ENCODE results near the gene RNF11.
"Not testable (repeated sequence)": the region's sequence is repeated elsewhere in the genome, so short reads cannot be mapped to it uniquely, and the experiment has no call there.

The RNF11 gene

DNA sequence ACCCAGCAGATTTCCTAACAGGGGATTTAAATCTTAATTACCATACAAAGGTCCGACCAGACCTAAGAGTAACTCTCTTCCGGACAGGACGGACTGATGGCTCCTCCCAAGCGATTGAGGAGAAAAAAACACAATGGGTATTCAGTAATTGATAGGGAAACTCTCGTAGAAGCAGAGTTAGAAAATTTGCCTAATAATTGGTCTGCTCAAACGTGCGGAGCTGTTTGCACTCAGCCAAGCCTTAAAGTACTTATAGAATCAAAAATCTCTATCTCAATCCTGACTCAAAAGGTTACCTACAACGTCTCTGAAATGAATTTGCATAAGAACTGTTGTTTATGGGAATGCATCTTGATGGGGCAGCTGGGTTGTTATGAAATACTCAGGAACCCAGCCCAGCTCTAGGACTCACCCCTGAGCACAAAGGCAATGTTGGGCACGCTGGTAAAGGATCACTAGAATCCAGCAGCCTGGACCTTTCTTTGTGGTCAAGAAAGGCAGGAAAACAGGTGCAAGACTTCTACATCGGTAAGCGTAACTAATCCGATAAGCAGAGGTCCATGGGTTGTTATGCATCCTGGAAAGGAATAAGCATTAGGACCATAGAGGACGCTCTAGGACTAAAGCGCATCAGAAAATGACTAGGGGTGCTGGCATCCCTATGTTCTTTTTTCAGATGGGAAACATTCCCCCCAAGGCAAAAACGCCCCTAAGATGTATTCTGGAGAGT, 8.7 kb upstream of the RNF11 start:
- not testable (repeated sequence) for DNase-seq (ENCODE audit: low read depth in 2 of 3, low spot score in 2 of 3)

DNA sequence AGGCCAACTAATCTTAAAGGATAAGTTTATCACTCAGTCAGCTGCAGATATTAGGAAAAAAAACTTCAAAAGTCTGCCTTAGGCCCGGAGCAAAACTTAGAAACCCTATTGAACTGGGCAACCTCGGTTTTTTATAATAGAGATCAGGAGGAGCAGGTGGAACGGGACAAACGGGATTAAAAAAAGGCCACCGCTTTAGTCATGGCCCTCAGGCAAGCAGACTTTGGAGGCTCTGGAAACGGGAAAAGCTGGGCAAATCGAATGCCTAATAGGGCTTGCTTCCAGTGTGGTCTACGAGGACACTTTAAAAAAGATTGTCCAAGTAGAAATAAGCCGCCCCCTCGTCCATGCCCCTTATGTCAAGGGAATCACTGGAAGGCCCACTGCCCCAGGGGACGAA, 7.6 kb upstream of the RNF11 start:
- DNase-seq (ENCODE audit: low read depth in 2 of 3, low spot score in 2 of 3), result not testable (repeated sequence)

DNA sequence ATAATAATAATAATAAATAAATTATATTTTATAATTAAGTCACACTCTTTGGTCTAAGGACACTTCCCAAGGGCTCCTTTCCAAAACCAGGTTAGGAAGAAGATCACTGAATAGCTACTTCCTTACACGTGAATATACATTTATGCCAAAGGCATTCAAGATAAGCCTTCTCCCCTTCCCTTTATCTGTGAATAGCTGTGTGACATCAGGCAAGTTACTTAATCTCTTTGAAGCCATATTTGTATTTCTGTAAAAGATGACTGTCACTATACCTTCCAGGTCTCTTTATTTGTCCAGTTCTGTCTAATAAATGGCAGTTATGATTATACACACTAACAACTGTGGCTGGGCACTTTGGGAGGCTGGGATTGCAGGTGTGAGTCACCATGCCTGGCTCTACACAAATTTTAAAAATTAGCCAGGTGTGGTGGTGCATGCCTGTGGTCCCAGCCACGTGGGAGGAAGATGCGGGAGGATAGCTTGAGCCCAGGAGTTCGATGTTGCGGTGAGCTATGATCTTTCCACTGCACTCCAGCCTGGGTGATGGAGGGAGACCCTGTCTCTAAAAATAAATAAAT, 5.5 kb upstream of the RNF11 start:
- no peak for DNase-seq (ENCODE audit: low read depth in 2 of 3, low spot score in 2 of 3)

DNA sequence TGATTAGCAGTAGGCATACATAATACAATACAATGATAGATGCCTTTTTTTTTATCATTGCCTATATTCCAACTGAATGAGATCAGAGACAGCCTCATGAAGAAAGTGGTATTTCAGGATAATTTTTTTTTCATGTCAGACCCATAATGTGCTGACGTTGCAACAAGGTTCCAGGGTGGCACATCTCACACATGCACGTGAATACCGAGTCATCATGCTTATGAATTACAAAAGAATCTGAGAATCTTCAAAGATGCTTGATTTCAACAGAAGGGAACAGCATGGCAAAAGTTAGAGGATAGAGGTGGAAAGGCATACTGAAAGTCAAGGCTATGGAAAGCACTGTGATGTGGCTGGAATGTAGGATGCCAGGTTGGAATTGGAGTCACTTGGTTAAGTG, 5.0 kb upstream of the RNF11 start:
- DNase-seq (ENCODE audit: low read depth in 2 of 3, low spot score in 2 of 3), result no peak

DNA sequence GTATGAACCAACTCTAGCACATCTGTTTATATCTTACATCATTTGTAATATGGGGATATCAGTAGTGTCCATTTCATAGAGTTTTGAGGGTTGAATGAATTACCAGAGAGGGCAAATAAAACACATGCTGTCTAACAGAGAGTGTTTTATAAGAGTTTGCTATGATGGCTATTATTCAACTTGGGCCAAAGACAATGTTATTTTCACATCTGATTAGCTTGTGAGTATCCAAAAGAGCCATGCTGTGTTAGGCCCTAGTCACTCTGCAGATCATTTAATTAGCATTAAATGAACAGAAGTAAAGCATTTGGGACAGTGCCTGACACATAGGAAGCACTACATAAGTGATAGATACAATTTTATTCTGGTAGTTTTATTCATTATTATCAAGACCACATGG, 4.2 kb upstream of the RNF11 start:
- no peak for DNase-seq (ENCODE audit: low read depth in 2 of 3, low spot score in 2 of 3)

DNA sequence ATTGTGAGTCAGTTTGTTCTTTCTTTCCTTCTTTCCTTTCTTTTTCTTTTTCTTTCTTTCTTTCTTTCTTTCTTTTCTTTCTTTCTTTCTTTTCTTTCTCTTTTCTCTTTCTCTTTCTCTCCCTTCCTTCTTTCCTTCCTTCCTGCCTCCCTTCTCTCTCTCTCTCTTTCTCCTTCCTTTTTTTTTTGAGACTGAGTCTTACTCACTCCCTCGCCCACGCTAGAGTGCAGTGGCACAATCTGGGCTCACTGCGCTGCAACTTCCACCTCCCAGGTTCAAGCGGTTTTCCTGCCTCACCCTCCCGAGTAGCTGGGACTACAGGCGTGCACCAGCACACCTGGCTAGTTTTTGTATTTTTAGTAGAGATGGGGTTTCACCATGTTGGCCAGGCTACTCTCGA, 1.8 kb upstream of the RNF11 start:
- not testable (repeated sequence) for DNase-seq (ENCODE audit: low read depth in 2 of 3, low spot score in 2 of 3)

DNA sequence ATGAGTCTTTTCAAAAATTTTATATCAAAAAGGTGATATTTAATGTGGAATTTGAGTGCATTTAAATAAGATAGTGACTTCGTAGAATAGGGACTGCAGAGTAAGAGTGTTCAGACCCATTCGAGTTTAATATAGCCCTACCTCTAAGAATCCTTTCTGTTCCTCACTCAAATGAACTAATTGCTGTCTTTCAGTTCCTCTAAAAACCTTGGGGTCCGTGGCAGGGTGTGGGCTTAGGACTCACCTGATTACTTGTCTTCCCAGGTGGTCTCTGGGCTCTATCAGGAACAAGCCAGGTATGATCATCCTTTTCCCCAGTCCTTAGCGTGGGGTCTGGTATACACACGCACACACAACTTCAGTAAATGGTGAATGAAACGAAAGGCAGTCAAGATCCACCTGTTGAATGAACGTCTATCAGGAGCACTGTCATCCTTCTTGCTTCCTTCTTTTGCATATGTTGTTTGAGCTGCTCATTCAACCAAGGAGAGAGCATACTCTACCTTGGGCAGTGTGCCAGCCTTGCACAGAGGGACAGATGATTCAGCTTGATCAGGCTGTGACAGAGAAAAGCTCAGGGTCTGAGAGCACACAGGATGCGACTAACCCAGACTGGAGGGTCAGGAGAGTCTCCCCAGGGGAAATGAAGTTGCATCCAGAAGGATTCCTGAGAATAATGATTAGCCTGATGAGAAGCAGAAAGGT, 1.2 kb upstream of the RNF11 start:
- DNase-seq (ENCODE audit: low read depth in 2 of 3, low spot score in 2 of 3), result peak in 1 of 3 experiments; percentile 27

DNA sequence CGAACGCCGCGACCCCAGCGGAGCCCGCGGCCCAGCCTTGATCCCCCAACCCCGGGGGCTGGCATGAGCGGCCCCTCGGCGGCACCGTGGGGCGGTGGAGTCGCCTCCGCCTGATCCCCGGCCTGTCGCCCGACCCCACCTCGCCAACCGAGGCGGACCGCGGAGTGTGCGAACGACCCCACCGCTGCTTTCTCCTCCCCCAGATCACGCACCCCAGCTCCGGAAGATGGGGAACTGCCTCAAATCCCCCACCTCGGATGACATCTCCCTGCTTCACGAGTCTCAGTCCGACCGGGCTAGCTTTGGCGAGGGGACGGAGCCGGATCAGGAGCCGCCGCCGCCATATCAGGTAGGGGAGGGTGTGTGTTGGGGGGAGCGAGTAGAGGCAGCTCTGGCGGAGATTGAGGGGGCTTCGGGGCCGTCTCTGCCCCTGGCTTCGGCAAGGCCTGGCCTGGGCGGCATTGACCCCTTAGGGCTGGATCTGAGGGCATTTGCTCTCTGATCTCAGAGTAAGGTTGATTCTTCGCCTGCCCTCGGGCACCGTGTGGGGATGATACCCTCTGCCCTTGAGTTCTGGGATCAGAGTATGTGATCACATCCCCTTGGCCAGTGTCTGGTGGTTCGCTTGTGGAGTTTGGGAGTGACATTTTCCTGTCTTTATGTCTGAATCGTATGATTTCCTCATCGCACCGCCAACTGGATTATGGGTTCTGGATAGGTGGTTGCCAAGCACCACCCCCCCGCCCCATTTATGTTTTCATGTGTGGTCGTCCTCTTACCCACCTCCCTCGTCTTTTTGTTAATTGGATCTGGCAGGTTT, 668 bp downstream of the RNF11 start:
- peak in 2 of 3 experiments; percentile 19 to 41 for DNase-seq (ENCODE audit: low read depth in 2 of 3, low spot score in 2 of 3)

DNA sequence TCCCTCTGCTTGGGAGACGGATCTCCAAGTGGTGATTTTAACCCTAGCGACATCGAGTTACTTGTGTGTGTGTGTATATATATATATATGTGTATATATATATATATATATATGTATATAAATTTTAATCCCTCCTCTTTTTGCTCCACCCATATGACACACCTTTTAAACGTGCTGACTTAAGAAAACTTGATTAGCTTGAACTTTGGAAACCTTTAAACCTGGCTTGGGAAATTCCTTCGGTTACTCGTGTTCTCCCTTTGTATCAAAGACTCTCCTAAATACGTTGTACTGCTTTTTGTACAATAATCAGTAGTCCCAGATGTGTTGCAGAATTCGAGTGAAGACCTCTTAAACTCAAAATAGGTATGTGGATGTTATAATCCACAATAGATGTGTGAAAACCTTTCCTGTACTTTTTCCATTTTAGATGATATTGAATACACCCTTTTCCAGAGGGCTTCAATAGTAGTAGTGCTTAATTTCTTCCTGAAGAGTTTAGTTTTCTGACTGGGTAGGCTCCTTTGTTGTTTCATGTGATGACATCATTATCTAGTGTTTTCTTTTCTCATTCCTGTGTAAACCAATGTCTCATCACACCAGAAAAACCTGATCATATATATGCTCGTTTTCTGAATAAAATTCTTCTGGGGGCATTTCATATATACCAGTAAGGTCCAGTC, 1.4 kb downstream of the RNF11 start:
- DNase-seq (ENCODE audit: low read depth in 2 of 3, low spot score in 2 of 3), result no peak

DNA sequence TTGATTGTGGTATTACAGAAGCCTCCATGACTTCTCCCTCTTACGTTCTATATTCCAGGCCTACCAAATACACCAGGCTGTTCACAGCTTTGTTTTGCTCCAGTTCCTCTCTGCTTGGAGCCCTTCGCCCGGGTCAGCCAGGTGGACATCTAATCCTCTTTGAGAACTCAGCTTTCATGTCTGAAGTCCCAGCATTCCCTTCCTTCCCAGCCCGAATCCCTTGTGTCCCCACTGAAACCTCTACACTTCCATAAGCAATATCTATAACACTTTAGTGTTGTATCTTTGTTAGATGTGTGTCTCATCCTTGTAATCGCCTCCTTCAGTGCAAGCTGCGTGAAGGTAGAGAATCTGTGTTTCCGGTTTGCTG, 1.9 kb downstream of the RNF11 start:
- no peak for DNase-seq (ENCODE audit: low read depth in 2 of 3, low spot score in 2 of 3)

DNA sequence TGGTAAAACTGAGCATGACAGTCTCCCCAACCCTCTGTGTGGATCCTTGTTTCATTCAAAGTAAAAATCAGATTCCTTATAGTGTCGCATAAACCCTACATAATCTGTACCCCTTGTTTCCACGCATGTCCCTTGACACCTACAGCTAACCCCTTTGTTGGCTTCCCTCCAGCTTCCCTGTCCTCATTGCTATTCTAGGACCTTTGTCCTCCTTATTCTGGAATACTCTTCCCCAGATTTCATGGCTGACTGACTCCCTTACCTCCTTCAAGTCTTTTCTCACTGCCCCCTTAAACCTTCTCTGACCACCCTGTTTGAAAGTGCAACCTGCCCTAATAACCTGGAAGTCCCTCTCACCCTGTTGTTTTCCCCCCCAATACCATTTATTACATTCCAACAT, 4.0 kb downstream of the RNF11 start:
- no peak for DNase-seq (ENCODE audit: low read depth in 2 of 3, low spot score in 2 of 3)

DNA sequence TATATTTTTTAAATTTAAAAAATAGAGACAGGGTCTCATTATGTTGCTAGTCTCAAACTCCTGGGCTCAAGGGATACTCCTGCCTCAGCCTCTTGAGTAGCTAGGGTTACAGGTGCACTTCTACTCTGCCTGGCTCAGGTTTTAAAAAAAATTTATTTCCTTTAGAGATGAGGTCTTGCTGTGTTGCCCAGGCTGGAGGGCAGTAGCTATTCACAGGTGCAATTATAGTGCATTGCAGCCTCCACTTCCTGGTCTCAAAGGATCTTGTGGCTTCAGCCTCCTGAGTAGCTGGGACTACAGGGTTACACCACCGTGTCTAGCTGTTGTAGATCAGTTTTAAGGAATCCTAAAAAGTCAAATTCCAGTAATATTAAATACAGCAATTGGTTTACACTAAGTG, 5.0 kb downstream of the RNF11 start:
- DNase-seq (ENCODE audit: low read depth in 2 of 3, low spot score in 2 of 3), result no peak

DNA sequence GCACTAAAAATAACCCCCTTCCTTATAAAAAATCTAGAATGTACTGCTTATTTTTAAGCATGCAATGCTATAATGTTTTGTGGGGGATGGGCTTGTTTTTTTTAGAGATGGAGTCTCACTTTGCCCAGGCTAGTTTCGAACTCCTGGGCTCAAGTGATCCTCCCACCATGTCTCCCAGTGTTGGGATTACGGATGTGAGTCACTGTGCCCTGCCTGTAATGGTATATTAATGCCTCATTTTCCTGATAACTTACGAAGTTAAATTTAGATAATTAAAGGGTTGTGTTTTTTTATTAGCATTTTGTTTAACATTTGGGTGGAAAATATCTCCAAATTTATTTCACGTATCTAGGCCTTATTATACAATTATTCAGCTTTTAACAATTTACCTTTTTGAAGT, 6.5 kb downstream of the RNF11 start:
- DNase-seq (ENCODE audit: low read depth in 2 of 3, low spot score in 2 of 3), result no peak

DNA sequence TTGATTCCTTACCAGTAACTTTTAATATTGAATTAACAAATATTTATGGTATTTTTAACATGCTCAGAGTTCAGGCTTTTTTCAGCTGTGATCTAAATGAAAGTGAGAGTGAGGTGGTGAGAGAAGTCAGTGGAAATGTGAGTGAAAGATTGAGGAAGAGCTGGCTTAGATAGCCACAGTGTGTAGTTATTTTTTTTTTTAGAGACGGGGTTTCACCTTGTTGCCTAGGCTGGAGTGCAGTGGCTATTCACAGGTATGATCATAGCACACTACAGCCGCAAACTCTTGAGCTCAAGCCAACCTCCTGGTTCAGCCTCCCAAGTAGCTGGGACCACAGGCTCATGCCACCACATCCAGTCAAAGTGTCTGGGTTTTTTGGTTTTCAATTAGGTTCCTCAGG, 10.9 kb downstream of the RNF11 start:
- no peak for DNase-seq (ENCODE audit: low read depth in 2 of 3, low spot score in 2 of 3)

DNA sequence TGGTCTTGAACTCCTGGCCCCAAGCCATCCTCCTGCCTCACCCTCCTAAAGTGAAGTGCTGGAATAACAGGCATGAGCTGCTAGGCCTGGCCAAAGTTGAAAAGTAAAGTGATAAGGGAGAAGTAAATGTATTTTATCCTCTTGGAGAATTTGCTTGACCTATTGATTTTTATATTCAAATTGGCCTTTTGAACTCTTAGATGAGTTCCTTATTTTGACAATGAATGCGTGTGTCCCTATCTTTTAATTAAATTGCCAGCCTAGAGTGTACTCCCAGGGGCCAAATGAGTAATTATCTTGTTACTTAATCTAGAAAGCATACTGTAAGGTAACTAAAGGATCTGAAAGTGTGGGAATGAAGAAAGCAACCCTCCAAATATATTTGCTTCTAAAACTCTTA, 11.4 kb downstream of the RNF11 start:
- DNase-seq (ENCODE audit: low read depth in 2 of 3, low spot score in 2 of 3), result no peak

DNA sequence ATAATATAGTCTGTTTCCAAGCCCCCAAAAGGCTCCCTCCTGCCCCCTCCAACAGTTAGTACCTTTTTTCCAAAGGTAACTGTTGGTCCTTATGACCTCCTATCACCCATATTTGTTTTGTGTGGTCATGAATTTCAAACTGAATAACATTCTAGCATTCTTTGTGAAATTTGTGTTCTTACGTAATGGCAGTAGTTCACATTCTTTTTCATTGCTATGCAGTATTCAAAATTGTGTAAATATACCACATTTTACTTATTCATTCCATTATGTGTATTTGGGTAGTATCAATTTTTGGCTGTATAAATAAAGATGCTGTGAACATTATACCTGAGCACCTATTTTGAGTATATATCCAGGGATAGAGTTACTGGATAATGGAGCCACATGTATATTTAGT, 13.4 kb downstream of the RNF11 start:
- no peak for DNase-seq (ENCODE audit: low read depth in 2 of 3, low spot score in 2 of 3)

DNA sequence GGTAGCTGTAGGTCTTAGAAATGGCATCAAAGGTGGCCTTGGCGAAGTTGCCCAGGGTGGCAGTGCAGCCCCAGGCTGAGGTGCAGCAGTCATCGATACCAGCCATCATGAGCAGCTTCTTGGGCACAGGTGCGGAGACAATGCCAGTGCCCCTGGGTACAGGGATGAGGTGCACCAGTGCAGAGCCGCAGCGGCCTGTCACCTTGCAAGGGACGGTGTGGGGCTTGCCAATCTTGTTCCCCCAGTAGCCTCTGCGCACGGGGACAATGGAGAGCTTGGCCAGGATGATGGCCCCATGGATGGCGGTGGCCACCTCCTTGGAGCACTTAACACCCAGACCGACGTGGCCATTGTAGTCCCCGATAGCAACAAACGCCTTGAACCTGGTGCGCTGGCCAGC, 14.7 kb downstream of the RNF11 start:
- not testable (repeated sequence) for DNase-seq (ENCODE audit: low read depth in 2 of 3, low spot score in 2 of 3)

DNA sequence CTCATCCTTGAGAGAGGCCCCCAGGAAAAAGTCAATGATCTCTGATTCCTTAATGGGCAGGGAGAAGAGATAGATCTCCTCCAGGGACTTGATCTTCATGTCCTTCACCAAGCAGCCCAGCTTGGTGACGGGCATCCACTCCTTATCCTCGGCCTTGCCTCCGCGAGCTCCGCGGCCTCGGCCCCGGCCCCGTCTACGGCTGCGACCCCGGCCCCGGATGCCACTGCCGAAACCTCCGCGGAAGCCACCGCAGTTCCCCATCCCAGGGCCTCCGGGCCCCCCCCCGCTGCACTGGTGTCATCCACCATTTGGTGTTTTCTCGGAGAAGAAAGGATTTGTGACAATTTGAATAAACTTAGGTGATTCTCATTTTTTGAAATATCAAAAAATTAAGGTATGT, 15.1 kb downstream of the RNF11 start:
- DNase-seq (ENCODE audit: low read depth in 2 of 3, low spot score in 2 of 3), result not testable (repeated sequence)

DNA sequence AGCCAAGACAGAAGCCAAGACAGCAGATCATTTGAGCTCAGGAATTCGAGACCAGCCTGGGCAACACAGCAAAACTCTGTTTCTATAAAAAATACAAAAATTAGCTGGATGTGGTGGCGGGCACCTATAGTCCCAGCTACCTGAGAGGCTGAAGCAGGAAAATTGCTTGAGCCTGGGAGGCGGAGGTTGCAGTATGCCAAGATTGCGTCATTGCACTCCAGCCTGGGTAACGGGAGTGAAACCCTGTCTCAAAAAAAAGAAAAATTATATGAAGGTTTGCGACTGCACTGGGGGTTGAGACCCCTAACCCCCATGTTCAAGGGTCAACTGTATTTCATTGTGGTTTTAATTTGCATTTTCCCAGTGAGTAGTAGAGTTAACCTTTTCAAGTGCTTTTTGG, 16.3 kb downstream of the RNF11 start:
- DNase-seq (ENCODE audit: low read depth in 2 of 3, low spot score in 2 of 3), result no peak

DNA sequence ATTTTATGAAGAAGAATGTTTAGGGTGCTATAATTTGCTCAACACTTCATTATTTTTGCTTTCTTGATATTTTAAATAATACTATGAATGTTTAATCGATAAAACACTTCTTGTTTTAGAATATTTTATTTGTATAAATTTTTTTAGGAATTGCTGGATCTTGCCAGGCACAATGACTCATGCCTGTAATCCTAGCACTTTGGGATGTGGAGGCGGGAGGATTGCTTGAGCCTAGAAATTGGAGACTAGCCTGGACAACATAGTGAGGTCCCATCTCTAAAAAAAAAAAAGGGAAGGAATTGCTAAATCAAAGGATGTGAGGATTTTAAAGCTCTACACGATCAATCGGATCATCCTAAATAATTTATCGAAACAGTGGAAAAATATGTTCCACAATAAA, 17.6 kb downstream of the RNF11 start:
- DNase-seq (ENCODE audit: low read depth in 2 of 3, low spot score in 2 of 3), result no peak

DNA sequence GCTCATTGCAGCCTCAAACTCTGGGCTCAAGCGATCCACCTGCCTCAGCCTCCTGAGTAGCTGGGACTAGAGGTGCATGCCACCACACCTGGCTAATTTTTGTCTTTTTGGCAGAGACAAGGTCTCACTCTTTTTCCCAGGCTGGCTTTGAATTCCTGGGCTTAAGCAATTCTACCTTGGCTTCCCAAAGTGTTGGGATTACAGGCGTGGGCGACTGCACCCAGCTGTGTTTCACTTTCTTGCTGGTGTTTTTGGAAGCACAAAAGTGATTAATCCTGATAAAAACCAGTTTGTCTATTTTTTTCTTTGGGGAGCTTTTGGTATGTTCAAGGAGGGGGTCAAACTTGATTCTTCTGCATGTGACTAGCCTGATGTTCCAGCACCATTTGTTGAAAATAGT, 19.3 kb downstream of the RNF11 start:
- no peak for DNase-seq (ENCODE audit: low read depth in 2 of 3, low spot score in 2 of 3)
